ENCODE data around the gene CCDC12. TPM values are rescaled to one million over a fixed set of nuclear protein-coding genes. Genes with fewer than 3 reads are reported as not detected.

Gene CCDC12
- total and polyA plus RNA-seq, 4 donors, result 34.2 to 129 (median 70.0) TPM

GRCh38 chr3:46958467-46959160 lies 17.9 kb downstream of the CCDC12 start:
- Histone ChIP-seq H3K9ac (ENCODE audit: insufficient read depth in 1 of 2, low read length in 2 of 2) (no peak overlapping the region), H3K9me3 (ENCODE audit: control insufficient read depth in 4 of 4, insufficient read depth in 3 of 4, low read length in 3 of 4) (no peaks in the 10 kb centered on the region), H3K36me3 (ENCODE audit: control insufficient read depth in 4 of 4, insufficient read depth in 4 of 4, low read length in 4 of 4) (peaks cover 0 to 8% (median under 1%) of the 10 kb centered on the region in 4 donors), H3K4me1 (ENCODE audit: control insufficient read depth in 5 of 5, insufficient read depth in 5 of 5, low read length in 5 of 5) (peaks cover 12 to 46% (median 23%) of the 10 kb centered on the region in 5 donors), H3K27me3 (ENCODE audit: control insufficient read depth in 3 of 3, insufficient read depth in 3 of 3, low read length in 2 of 3) (no peaks in the 10 kb centered on the region), H3K4me3 (no peak overlapping the region), H3K27ac (ENCODE audit: low read depth in 1 of 2, low read length in 1 of 2) (peak overlapping the region; percentile 18 to 76)
- ATAC-seq (ENCODE audit: insufficient read depth, low FRiP score) (no peak), DNase-seq (no peak)
- no peak for TF ChIP-seq CTCF (IDR thresholded peaks at IDR 0.05; ENCODE audit: control extremely low read depth, extremely low read depth)
- WGBS, 2 donors, result 87 to 90% methylated on average over 9 of the region's 9 CpGs

- DNase-seq, result no peak
- no peak for TF ChIP-seq CTCF (IDR thresholded peaks at IDR 0.05; ENCODE audit: control extremely low read depth, extremely low read depth)
- H3K9me3 ChIP-seq (ENCODE audit: control insufficient read depth in 4 of 4, insufficient read depth in 3 of 4, low read length in 3 of 4), result no peaks in the 10 kb centered on the region
- H3K27ac ChIP-seq (ENCODE audit: low read depth in 1 of 2, low read length in 1 of 2), result peak overlapping the region in 1 of 2 donors; percentile 17
- no peak for ATAC-seq (ENCODE audit: insufficient read depth, low FRiP score)
- 69 to 70% methylated on average over 11 of the region's 11 CpGs for WGBS, 2 donors
- H3K4me3 ChIP-seq, result no peak overlapping the region
- peaks cover 0 to 4% (median under 1%) of the 10 kb centered on the region in 4 donors for H3K36me3 ChIP-seq (ENCODE audit: control insufficient read depth in 4 of 4, insufficient read depth in 4 of 4, low read length in 4 of 4)
- H3K4me1 ChIP-seq (ENCODE audit: control insufficient read depth in 5 of 5, insufficient read depth in 5 of 5, low read length in 5 of 5), result peaks cover 9 to 54% (median 23%) of the 10 kb centered on the region in 5 donors
- no peaks in the 10 kb centered on the region for H3K27me3 ChIP-seq (ENCODE audit: control insufficient read depth in 3 of 3, insufficient read depth in 3 of 3, low read length in 2 of 3)
- H3K9ac ChIP-seq (ENCODE audit: insufficient read depth in 1 of 2, low read length in 2 of 2), result no peak overlapping the region
Measured at GRCh38 chr3:46957092-46957820, 19.3 kb downstream of the CCDC12 start.

- no peak for ATAC-seq (ENCODE audit: insufficient read depth, low FRiP score)
- H3K9ac ChIP-seq (ENCODE audit: insufficient read depth in 1 of 2, low read length in 2 of 2), result no peak overlapping the region
- H3K4me1 ChIP-seq (ENCODE audit: control insufficient read depth in 5 of 5, insufficient read depth in 5 of 5, low read length in 5 of 5), result peaks cover 4 to 48% (median 18%) of the 10 kb centered on the region in 5 donors
- no peaks in the 10 kb centered on the region for H3K9me3 ChIP-seq (ENCODE audit: control insufficient read depth in 4 of 4, insufficient read depth in 3 of 4, low read length in 3 of 4)
- no peak for TF ChIP-seq CTCF (IDR thresholded peaks at IDR 0.05; ENCODE audit: control extremely low read depth, extremely low read depth)
- peak overlapping the region in 1 of 2 donors; percentile 36 for H3K27ac ChIP-seq (ENCODE audit: low read depth in 1 of 2, low read length in 1 of 2)
- no peak overlapping the region for H3K4me3 ChIP-seq
- H3K36me3 ChIP-seq (ENCODE audit: control insufficient read depth in 4 of 4, insufficient read depth in 4 of 4, low read length in 4 of 4), result peaks cover 0 to 4% (median 2%) of the 10 kb centered on the region in 4 donors
- 61 to 69% methylated on average over 3 of the region's 3 CpGs for WGBS, 2 donors
- DNase-seq, result no peak
- no peaks in the 10 kb centered on the region for H3K27me3 ChIP-seq (ENCODE audit: control insufficient read depth in 3 of 3, insufficient read depth in 3 of 3, low read length in 2 of 3)
Measured at GRCh38 chr3:46955801-46956259, 20.7 kb downstream of the CCDC12 start.
